Measurements from ENCODE around the gene DYDC2. TPM values are rescaled to one million over a fixed set of nuclear protein-coding genes. Genes with fewer than 3 reads are reported as not detected.

DYDC2 gene
- total and polyA plus RNA-seq, 2 experiments from 2014 or later: 8.1 to 9.0 TPM

DNA sequence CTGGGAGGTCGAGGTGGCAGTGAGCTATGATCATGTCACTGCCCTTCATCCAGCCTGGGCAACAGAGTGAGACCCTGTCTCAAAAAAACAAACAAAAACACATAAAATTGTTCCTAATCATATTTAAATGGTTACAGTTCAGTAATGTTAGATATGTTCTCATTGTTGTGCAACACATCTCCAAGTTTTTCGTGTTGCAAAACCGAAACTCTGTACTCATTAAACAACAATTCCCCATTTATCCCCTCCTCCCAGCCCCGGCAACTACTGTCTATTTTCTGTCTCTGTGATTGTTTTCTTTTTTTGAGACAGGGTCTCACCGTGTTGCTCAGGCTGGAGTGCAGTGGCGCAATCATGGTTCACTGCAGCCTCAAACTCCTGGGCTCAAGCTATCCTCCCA, 35.7 kb downstream of the DYDC2 start (continued):
- TF ChIP-seq, protein P1, sequence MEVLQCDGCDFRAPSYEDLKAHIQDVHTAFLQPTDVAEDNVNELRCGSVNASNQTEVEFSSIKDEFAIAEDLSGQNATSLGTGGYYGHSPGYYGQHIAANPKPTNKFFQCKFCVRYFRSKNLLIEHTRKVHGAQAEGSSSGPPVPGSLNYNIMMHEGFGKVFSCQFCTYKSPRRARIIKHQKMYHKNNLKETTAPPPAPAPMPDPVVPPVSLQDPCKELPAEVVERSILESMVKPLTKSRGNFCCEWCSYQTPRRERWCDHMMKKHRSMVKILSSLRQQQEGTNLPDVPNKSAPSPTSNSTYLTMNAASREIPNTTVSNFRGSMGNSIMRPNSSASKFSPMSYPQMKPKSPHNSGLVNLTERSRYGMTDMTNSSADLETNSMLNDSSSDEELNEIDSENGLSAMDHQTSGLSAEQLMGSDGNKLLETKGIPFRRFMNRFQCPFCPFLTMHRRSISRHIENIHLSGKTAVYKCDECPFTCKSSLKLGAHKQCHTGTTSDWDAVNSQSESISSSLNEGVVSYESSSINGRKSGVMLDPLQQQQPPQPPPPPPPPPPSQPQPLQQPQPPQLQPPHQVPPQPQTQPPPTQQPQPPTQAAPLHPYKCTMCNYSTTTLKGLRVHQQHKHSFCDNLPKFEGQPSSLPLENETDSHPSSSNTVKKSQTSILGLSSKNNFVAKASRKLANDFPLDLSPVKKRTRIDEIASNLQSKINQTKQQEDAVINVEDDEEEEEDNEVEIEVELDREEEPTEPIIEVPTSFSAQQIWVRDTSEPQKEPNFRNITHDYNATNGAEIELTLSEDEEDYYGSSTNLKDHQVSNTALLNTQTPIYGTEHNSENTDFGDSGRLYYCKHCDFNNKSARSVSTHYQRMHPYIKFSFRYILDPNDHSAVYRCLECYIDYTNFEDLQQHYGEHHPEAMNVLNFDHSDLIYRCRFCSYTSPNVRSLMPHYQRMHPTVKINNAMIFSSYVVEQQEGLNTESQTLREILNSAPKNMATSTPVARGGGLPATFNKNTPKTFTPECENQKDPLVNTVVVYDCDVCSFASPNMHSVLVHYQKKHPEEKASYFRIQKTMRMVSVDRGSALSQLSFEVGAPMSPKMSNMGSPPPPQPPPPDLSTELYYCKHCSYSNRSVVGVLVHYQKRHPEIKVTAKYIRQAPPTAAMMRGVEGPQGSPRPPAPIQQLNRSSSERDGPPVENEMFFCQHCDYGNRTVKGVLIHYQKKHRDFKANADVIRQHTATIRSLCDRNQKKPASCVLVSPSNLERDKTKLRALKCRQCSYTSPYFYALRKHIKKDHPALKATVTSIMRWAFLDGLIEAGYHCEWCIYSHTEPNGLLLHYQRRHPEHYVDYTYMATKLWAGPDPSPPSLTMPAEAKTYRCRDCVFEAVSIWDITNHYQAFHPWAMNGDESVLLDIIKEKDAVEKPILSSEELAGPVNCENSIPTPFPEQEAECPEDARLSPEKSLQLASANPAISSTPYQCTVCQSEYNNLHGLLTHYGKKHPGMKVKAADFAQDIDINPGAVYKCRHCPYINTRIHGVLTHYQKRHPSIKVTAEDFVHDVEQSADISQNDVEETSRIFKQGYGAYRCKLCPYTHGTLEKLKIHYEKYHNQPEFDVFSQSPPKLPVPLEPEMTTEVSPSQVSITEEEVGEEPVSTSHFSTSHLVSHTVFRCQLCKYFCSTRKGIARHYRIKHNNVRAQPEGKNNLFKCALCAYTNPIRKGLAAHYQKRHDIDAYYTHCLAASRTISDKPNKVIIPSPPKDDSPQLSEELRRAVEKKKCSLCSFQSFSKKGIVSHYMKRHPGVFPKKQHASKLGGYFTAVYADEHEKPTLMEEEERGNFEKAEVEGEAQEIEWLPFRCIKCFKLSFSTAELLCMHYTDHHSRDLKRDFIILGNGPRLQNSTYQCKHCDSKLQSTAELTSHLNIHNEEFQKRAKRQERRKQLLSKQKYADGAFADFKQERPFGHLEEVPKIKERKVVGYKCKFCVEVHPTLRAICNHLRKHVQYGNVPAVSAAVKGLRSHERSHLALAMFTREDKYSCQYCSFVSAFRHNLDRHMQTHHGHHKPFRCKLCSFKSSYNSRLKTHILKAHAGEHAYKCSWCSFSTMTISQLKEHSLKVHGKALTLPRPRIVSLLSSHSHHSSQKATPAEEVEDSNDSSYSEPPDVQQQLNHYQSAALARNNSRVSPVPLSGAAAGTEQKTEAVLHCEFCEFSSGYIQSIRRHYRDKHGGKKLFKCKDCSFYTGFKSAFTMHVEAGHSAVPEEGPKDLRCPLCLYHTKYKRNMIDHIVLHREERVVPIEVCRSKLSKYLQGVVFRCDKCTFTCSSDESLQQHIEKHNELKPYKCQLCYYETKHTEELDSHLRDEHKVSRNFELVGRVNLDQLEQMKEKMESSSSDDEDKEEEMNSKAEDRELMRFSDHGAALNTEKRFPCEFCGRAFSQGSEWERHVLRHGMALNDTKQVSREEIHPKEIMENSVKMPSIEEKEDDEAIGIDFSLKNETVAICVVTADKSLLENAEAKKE (CRISPR knock-in tag; IDR thresholded peaks at IDR 0.05): no peak
- TF ChIP-seq, protein P2, sequence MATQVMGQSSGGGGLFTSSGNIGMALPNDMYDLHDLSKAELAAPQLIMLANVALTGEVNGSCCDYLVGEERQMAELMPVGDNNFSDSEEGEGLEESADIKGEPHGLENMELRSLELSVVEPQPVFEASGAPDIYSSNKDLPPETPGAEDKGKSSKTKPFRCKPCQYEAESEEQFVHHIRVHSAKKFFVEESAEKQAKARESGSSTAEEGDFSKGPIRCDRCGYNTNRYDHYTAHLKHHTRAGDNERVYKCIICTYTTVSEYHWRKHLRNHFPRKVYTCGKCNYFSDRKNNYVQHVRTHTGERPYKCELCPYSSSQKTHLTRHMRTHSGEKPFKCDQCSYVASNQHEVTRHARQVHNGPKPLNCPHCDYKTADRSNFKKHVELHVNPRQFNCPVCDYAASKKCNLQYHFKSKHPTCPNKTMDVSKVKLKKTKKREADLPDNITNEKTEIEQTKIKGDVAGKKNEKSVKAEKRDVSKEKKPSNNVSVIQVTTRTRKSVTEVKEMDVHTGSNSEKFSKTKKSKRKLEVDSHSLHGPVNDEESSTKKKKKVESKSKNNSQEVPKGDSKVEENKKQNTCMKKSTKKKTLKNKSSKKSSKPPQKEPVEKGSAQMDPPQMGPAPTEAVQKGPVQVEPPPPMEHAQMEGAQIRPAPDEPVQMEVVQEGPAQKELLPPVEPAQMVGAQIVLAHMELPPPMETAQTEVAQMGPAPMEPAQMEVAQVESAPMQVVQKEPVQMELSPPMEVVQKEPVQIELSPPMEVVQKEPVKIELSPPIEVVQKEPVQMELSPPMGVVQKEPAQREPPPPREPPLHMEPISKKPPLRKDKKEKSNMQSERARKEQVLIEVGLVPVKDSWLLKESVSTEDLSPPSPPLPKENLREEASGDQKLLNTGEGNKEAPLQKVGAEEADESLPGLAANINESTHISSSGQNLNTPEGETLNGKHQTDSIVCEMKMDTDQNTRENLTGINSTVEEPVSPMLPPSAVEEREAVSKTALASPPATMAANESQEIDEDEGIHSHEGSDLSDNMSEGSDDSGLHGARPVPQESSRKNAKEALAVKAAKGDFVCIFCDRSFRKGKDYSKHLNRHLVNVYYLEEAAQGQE (IDR thresholded peaks at IDR 0.05; ENCODE audit: unreplicated experiment): no peak
- TF ChIP-seq STAT1 (IDR thresholded peaks at IDR 0.05; ENCODE audit: unreplicated experiment): no peak

DNA sequence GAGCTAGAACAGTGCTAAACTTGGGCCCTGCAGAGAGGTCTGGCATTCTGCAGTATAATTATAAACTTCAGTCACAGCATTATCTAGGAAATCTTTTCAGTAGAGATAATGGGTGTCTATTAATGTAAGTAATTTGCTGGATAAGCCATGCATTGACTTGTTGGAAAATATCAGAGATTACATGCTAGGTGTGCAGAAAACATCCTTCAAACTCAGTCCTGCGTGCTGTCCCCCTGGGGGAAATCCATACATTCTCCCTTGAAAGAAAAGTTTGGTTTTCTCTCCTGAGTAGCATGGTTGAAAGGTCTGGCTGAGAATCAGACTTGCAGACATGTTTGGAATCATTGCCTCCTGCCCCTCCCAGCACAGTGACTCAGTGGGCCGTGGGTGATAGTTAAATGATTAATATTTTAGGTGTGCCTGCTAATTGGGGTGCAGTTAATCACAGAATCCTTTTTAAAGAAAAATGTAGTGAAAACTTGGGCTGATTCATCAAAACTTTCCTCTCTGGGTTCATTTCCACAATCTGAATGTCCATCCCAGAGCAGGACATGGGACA, 37.9 kb downstream of the DYDC2 start:
- no peaks in the 10 kb centered on the region for H3K4me1 Mint-ChIP-seq
- Histone ChIP-seq H3F3A (replicated peaks; ENCODE audit: low read depth) (no peaks in the 10 kb centered on the region), H3K27me3 (ENCODE audit: insufficient read depth) (no peaks in the 10 kb centered on the region), H2AFZ (no peak overlapping the region), H3K36me3 (ENCODE audit: insufficient read depth) (no peaks in the 10 kb centered on the region), H4K20me1 (replicated peaks; ENCODE audit: insufficient read depth) (no peaks in the 10 kb centered on the region), H3K79me2 (replicated peaks; ENCODE audit: insufficient read depth) (no peaks in the 10 kb centered on the region), H3K4me1 (ENCODE audit: insufficient read depth) (no peaks in the 10 kb centered on the region), H3K4me2 (no peak overlapping the region), H3K4me3 (no peak overlapping the region), H3K27ac (ENCODE audit: low read depth) (no peak overlapping the region), H3K9me2 (ENCODE audit: insufficient read depth) (no peaks in the 10 kb centered on the region)
- DNase-seq (ENCODE audit: low spot score) (no peak), ATAC-seq (no peak)
- no peaks in the 10 kb centered on the region for H3K9me3 Mint-ChIP-seq
- H3K27me3 Mint-ChIP-seq (ENCODE audit: insufficient read depth, low read depth, poor library complexity): peaks cover 2% of the 10 kb centered on the region
- no peak overlapping the region for H3K27ac Mint-ChIP-seq
- no peak overlapping the region for H3K4me3 Mint-ChIP-seq
- H3K36me3 Mint-ChIP-seq (ENCODE audit: low read depth): no peaks in the 10 kb centered on the region
- TF ChIP-seq STAT1 (IDR thresholded peaks at IDR 0.05; ENCODE audit: unreplicated experiment) (no peak), EZH2 (IDR thresholded peaks at IDR 0.05; ENCODE audit: low read depth, unreplicated experiment) (no peak), NANOG (IDR thresholded peaks at IDR 0.05; ENCODE audit: borderline replicate concordance) (no peak)
- TF ChIP-seq, protein P1 (CRISPR knock-in tag; IDR thresholded peaks at IDR 0.05): no peak
